ENCODE data around the gene CSAD.

CSAD gene

GRCh38 chr12:53145383-53146260 is 35.1 kb downstream of the CSAD start:
- no peaks in the 10 kb centered on the region for H3K36me3 ChIP-seq (ENCODE audit: control insufficient read depth in 1 of 2, insufficient read depth in 2 of 2, low read length in 2 of 2)
- H3K79me1 ChIP-seq (ENCODE audit: low read length) = no peaks in the 10 kb centered on the region
- H3K9me3 ChIP-seq (ENCODE audit: insufficient read depth, low read depth, low read length) = no peaks in the 10 kb centered on the region
- no peak overlapping the region for H3K14ac ChIP-seq (ENCODE audit: low read length)
- no peaks in the 10 kb centered on the region for H3K79me2 ChIP-seq (ENCODE audit: control insufficient read depth, insufficient read depth, low read length, poor library complexity)
- no peak overlapping the region for H3K4me2 ChIP-seq (ENCODE audit: low read length)
- WGBS (ENCODE audit: extremely low coverage, insufficient coverage, insufficient read length) = no CpG with 5 or more reads among the region's 5 CpGs
- H3K27me3 ChIP-seq (ENCODE audit: insufficient read depth, low read length) = no peaks in the 10 kb centered on the region
- H3K4me3 ChIP-seq (ENCODE audit: low read depth, low read length) = no peak overlapping the region
- H2AK5ac ChIP-seq (ENCODE audit: low read length) = no peak overlapping the region
- H2BK12ac ChIP-seq (ENCODE audit: low read length) = no peak overlapping the region
- H4K12ac ChIP-seq (ENCODE audit: low read depth, low read length) = no peak overlapping the region
- no peak overlapping the region for H4K8ac ChIP-seq (ENCODE audit: low read depth, low read length)
- H2BK120ac ChIP-seq (ENCODE audit: insufficient read depth, low read length, poor library complexity) = no peak overlapping the region
- H3K27ac ChIP-seq (ENCODE audit: low read depth, low read length) = no peak overlapping the region
- DNase-seq = peak; percentile 58 to 63
- no peak overlapping the region for H2AFZ ChIP-seq (ENCODE audit: insufficient read depth, low read length, poor library complexity)
- no peak overlapping the region for H3K18ac ChIP-seq (ENCODE audit: low read length)
- no peak overlapping the region for H3K4ac ChIP-seq (ENCODE audit: low read depth, low read length)
- H3K23ac ChIP-seq (ENCODE audit: low read length) = no peak overlapping the region
- H3K9ac ChIP-seq (ENCODE audit: low read length) = no peak overlapping the region
- no peak overlapping the region for H2BK5ac ChIP-seq (ENCODE audit: low read depth, low read length, poor library complexity)
- H3K4me1 ChIP-seq (ENCODE audit: control insufficient read depth in 1 of 2, insufficient read depth in 2 of 2, low read length in 2 of 2) = no peaks in the 10 kb centered on the region
- no peak overlapping the region for H4K91ac ChIP-seq (ENCODE audit: low read depth, low read length)

- H4K8ac ChIP-seq (ENCODE audit: low read depth, low read length) = no peak overlapping the region
- H3K27ac ChIP-seq (ENCODE audit: low read depth, low read length) = no peak overlapping the region
Observed at GRCh38 chr12:53143355-53143754, 37.4 kb downstream of the CSAD start.

GRCh38 chr12:53133722-53134121 is 47.0 kb downstream of the CSAD start:
- no peak overlapping the region for H3K14ac ChIP-seq (ENCODE audit: low read length)
- no peak overlapping the region for H2BK5ac ChIP-seq (ENCODE audit: low read depth, low read length, poor library complexity)
- H3K4me2 ChIP-seq (ENCODE audit: low read length) = no peak overlapping the region
- no peak overlapping the region for H4K8ac ChIP-seq (ENCODE audit: low read depth, low read length)
- H2AFZ ChIP-seq (ENCODE audit: insufficient read depth, low read length, poor library complexity) = no peak overlapping the region
- H3K79me2 ChIP-seq (ENCODE audit: control insufficient read depth, insufficient read depth, low read length, poor library complexity) = no peaks in the 10 kb centered on the region
- H3K79me1 ChIP-seq (ENCODE audit: low read length) = no peaks in the 10 kb centered on the region
- H3K4me3 ChIP-seq (ENCODE audit: low read depth, low read length) = no peak overlapping the region
- no peak overlapping the region for H4K91ac ChIP-seq (ENCODE audit: low read depth, low read length)
- no peaks in the 10 kb centered on the region for H3K36me3 ChIP-seq (ENCODE audit: control insufficient read depth in 1 of 2, insufficient read depth in 2 of 2, low read length in 2 of 2)
- peaks cover 3% of the 10 kb centered on the region for H3K9me3 ChIP-seq (ENCODE audit: insufficient read depth, low read depth, low read length)
- no peak for DNase-seq
- H2BK12ac ChIP-seq (ENCODE audit: low read length) = no peak overlapping the region
- no peaks in the 10 kb centered on the region for H3K27me3 ChIP-seq (ENCODE audit: insufficient read depth, low read length)
- H4K12ac ChIP-seq (ENCODE audit: low read depth, low read length) = no peak overlapping the region
- no peak overlapping the region for H2BK120ac ChIP-seq (ENCODE audit: insufficient read depth, low read length, poor library complexity)
- WGBS (ENCODE audit: extremely low coverage, insufficient coverage, insufficient read length) = no CpG with 5 or more reads among the region's 3 CpGs
- no peak overlapping the region for H3K18ac ChIP-seq (ENCODE audit: low read length)
- H3K4ac ChIP-seq (ENCODE audit: low read depth, low read length) = no peak overlapping the region
- no peak overlapping the region for H3K9ac ChIP-seq (ENCODE audit: low read length)
- no peaks in the 10 kb centered on the region for H3K4me1 ChIP-seq (ENCODE audit: control insufficient read depth in 1 of 2, insufficient read depth in 2 of 2, low read length in 2 of 2)
- H3K27ac ChIP-seq (ENCODE audit: low read depth, low read length) = no peak overlapping the region
- H2AK5ac ChIP-seq (ENCODE audit: low read length) = no peak overlapping the region
- H3K23ac ChIP-seq (ENCODE audit: low read length) = no peak overlapping the region

More at GRCh38 chr12:53143355-53143754, 37.4 kb downstream of the CSAD start:
- Histone ChIP-seq H2BK12ac (ENCODE audit: low read length) (no peak overlapping the region), H3K4me1 (ENCODE audit: control insufficient read depth in 1 of 2, insufficient read depth in 2 of 2, low read length in 2 of 2) (no peaks in the 10 kb centered on the region), H3K4me3 (ENCODE audit: low read depth, low read length) (no peak overlapping the region), H3K36me3 (ENCODE audit: control insufficient read depth in 1 of 2, insufficient read depth in 2 of 2, low read length in 2 of 2) (no peaks in the 10 kb centered on the region), H3K9me3 (ENCODE audit: insufficient read depth, low read depth, low read length) (no peaks in the 10 kb centered on the region), H4K91ac (ENCODE audit: low read depth, low read length) (no peak overlapping the region), H3K4ac (ENCODE audit: low read depth, low read length) (no peak overlapping the region), H2BK5ac (ENCODE audit: low read depth, low read length, poor library complexity) (no peak overlapping the region), H3K27me3 (ENCODE audit: insufficient read depth, low read length) (no peaks in the 10 kb centered on the region), H2AFZ (ENCODE audit: insufficient read depth, low read length, poor library complexity) (no peak overlapping the region), H3K18ac (ENCODE audit: low read length) (no peak overlapping the region), H3K79me1 (ENCODE audit: low read length) (no peaks in the 10 kb centered on the region), H3K9ac (ENCODE audit: low read length) (no peak overlapping the region), H4K12ac (ENCODE audit: low read depth, low read length) (no peak overlapping the region), H3K4me2 (ENCODE audit: low read length) (no peak overlapping the region), H3K14ac (ENCODE audit: low read length) (no peak overlapping the region), H2AK5ac (ENCODE audit: low read length) (no peak overlapping the region), H3K23ac (ENCODE audit: low read length) (no peak overlapping the region), H3K79me2 (ENCODE audit: control insufficient read depth, insufficient read depth, low read length, poor library complexity) (no peaks in the 10 kb centered on the region), H2BK120ac (ENCODE audit: insufficient read depth, low read length, poor library complexity) (no peak overlapping the region)
- no CpG with 5 or more reads among the region's 4 CpGs for WGBS (ENCODE audit: extremely low coverage, insufficient coverage, insufficient read length)
- peak; percentile 25 to 71 for DNase-seq

- H2BK5ac ChIP-seq (ENCODE audit: low read depth, low read length, poor library complexity) = no peak overlapping the region
- H3K27ac ChIP-seq (ENCODE audit: low read depth, low read length) = no peak overlapping the region
- H3K4ac ChIP-seq (ENCODE audit: low read depth, low read length) = no peak overlapping the region
- no peaks in the 10 kb centered on the region for H3K36me3 ChIP-seq (ENCODE audit: control insufficient read depth in 1 of 2, insufficient read depth in 2 of 2, low read length in 2 of 2)
- H3K4me3 ChIP-seq (ENCODE audit: low read depth, low read length) = peak overlapping the region; percentile 35
- H3K18ac ChIP-seq (ENCODE audit: low read length) = no peak overlapping the region
- H3K79me1 ChIP-seq (ENCODE audit: low read length) = no peaks in the 10 kb centered on the region
- H3K79me2 ChIP-seq (ENCODE audit: control insufficient read depth, insufficient read depth, low read length, poor library complexity) = no peaks in the 10 kb centered on the region
- H3K27me3 ChIP-seq (ENCODE audit: insufficient read depth, low read length) = no peaks in the 10 kb centered on the region
- no peak overlapping the region for H2BK120ac ChIP-seq (ENCODE audit: insufficient read depth, low read length, poor library complexity)
- peaks cover under 1% of the 10 kb centered on the region for H3K9me3 ChIP-seq (ENCODE audit: insufficient read depth, low read depth, low read length)
- no peak overlapping the region for H2AK5ac ChIP-seq (ENCODE audit: low read length)
- H2BK12ac ChIP-seq (ENCODE audit: low read length) = no peak overlapping the region
- H2AFZ ChIP-seq (ENCODE audit: insufficient read depth, low read length, poor library complexity) = no peak overlapping the region
- no CpG with 5 or more reads among the region's 2 CpGs for WGBS (ENCODE audit: extremely low coverage, insufficient coverage, insufficient read length)
- DNase-seq = no peak
- no peak overlapping the region for H3K23ac ChIP-seq (ENCODE audit: low read length)
- no peak overlapping the region for H3K14ac ChIP-seq (ENCODE audit: low read length)
- no peak overlapping the region for H4K12ac ChIP-seq (ENCODE audit: low read depth, low read length)
- no peak overlapping the region for H3K4me2 ChIP-seq (ENCODE audit: low read length)
- H3K9ac ChIP-seq (ENCODE audit: low read length) = no peak overlapping the region
- no peak overlapping the region for H4K91ac ChIP-seq (ENCODE audit: low read depth, low read length)
- no peak overlapping the region for H4K8ac ChIP-seq (ENCODE audit: low read depth, low read length)
- no peaks in the 10 kb centered on the region for H3K4me1 ChIP-seq (ENCODE audit: control insufficient read depth in 1 of 2, insufficient read depth in 2 of 2, low read length in 2 of 2)
Observed at GRCh38 chr12:53131844-53132243, 48.9 kb downstream of the CSAD start.
